ENCODE results near the gene CYP2C8.

The CYP2C8 gene

GRCh38 chr10:94991243-94991888 is 77.9 kb downstream of the CYP2C8 start:
- no peak for DNase-seq
- intact Hi-C loops (cut with DNase I), result no loop called here

GRCh38 chr10:94989192-94989591 is 80.1 kb downstream of the CYP2C8 start:
- intact Hi-C loops (cut with DNase I), result no loop called here
- no peak for DNase-seq

All from head of caudate nucleus (tissue), 42 donors.